ENCODE measurements around the gene MRPL23. TPM values are rescaled to one million over a fixed set of nuclear protein-coding genes. Genes with fewer than 3 reads are reported as not detected.
A peak's percentile ranks its signal among the peaks of the same experiment; 100 is the strongest.

The MRPL23 gene
- total and polyA plus RNA-seq, 4 donors, result 34.8 to 250 (median 107) TPM

DNA sequence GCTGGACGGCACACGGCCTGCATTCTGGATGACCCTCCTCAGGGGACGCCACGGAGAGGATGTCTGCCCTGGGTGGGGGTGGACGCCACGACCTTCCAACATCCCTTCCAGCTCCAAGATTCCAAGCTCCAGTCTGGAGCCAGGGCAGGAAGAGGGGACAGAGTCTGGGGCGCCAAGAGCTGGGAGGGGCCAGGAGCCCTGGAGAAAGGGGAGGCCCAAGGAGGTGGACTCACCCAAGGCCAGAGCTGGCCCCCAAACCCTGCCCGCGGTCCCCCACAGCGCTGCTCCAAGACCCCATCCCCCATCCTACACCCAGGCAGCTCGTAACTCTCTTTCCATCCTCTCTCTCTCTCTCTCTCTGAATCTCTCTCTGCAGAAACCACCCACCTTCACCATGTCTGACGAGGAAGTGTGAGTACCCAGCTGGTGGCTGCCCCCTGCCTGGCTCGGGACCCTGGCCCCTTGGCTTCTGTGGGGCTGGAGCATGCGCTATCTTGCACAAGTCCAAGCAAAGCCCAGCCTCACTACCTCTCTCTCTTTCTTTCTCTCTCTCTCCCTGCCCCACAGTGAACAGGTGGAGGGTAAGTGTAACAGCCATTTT, 24.6 kb upstream of the MRPL23 start:
- Histone ChIP-seq H3K27me3 (ENCODE audit: control insufficient read depth in 3 of 3, insufficient read depth in 3 of 3, low read length in 2 of 3) (no peaks in the 10 kb centered on the region), H3K36me3 (ENCODE audit: control insufficient read depth in 4 of 4, insufficient read depth in 4 of 4, low read length in 4 of 4) (no peaks in the 10 kb centered on the region), H3K9me3 (ENCODE audit: control insufficient read depth in 4 of 4, insufficient read depth in 3 of 4, low read length in 3 of 4) (no peaks in the 10 kb centered on the region), H3K4me3 (no peak overlapping the region), H3K4me1 (ENCODE audit: control insufficient read depth in 5 of 5, insufficient read depth in 5 of 5, low read length in 5 of 5) (peaks cover 0 to 34% (median 5%) of the 10 kb centered on the region in 5 donors), H3K9ac (ENCODE audit: insufficient read depth in 1 of 2, low read length in 2 of 2) (no peak overlapping the region), H3K27ac (ENCODE audit: low read depth in 1 of 2, low read length in 1 of 2) (peak overlapping the region in 1 of 2 donors; percentile 2)
- ATAC-seq (ENCODE audit: insufficient read depth, low FRiP score) (no peak), DNase-seq (peak in 1 of 3 donors; percentile 43)
- 75 to 76% methylated on average over 14 of the region's 14 CpGs for WGBS, 2 donors
- TF ChIP-seq, protein P1, sequence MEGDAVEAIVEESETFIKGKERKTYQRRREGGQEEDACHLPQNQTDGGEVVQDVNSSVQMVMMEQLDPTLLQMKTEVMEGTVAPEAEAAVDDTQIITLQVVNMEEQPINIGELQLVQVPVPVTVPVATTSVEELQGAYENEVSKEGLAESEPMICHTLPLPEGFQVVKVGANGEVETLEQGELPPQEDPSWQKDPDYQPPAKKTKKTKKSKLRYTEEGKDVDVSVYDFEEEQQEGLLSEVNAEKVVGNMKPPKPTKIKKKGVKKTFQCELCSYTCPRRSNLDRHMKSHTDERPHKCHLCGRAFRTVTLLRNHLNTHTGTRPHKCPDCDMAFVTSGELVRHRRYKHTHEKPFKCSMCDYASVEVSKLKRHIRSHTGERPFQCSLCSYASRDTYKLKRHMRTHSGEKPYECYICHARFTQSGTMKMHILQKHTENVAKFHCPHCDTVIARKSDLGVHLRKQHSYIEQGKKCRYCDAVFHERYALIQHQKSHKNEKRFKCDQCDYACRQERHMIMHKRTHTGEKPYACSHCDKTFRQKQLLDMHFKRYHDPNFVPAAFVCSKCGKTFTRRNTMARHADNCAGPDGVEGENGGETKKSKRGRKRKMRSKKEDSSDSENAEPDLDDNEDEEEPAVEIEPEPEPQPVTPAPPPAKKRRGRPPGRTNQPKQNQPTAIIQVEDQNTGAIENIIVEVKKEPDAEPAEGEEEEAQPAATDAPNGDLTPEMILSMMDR (IDR thresholded peaks at IDR 0.05; ENCODE audit: control extremely low read depth, extremely low read depth), result no peak

DNA sequence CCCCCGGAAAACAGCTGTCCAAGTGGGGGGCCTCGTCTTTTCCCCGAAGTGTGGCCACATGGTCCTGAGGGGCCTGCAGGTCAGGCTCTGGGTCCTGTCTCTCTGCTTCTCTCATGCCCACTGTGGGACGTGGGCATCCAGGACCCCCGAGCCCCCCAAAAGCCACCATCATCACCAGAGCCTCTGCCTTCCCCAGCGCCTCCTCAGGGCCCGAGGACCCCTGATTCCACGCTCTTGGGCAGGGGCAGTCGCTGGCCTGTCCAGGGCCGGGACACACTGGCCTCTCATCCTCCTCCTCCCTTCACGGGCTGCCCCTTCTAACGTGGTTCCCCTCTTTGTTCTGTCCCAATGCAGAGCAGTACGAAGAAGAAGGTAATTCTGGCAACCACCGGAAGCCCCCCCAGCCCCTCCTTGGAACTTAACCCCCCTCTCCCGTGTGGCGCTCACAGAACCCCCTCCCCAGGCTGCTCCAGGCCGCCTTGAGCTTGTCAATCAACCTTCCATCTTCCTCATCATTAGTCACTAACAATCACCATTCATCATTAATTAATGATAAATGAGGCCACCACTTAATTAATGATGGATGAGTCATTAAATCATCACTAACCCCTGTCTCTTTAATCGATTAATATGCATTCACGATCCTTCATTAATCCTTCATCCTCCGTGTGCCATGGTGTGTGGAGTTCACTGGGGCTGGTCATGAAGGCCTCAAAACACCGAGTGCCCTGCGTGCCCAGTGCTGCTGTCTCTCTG, 23.8 kb upstream of the MRPL23 start:
- Histone ChIP-seq H3K4me1 (ENCODE audit: control insufficient read depth in 5 of 5, insufficient read depth in 5 of 5, low read length in 5 of 5) (peaks cover 0 to 38% (median 5%) of the 10 kb centered on the region in 5 donors), H3K9ac (ENCODE audit: insufficient read depth in 1 of 2, low read length in 2 of 2) (no peak overlapping the region), H3K27ac (ENCODE audit: low read depth in 1 of 2, low read length in 1 of 2) (no peak overlapping the region), H3K36me3 (ENCODE audit: control insufficient read depth in 4 of 4, insufficient read depth in 4 of 4, low read length in 4 of 4) (no peaks in the 10 kb centered on the region), H3K9me3 (ENCODE audit: control insufficient read depth in 4 of 4, insufficient read depth in 3 of 4, low read length in 3 of 4) (no peaks in the 10 kb centered on the region), H3K27me3 (ENCODE audit: control insufficient read depth in 3 of 3, insufficient read depth in 3 of 3, low read length in 2 of 3) (no peaks in the 10 kb centered on the region), H3K4me3 (no peak overlapping the region)
- TF ChIP-seq, protein P1 (IDR thresholded peaks at IDR 0.05; ENCODE audit: control extremely low read depth, extremely low read depth), result no peak
- 87 to 92% methylated on average over 22 of the region's 22 CpGs for WGBS, 2 donors
- DNase-seq, result no peak
- no peak for ATAC-seq (ENCODE audit: insufficient read depth, low FRiP score)

DNA sequence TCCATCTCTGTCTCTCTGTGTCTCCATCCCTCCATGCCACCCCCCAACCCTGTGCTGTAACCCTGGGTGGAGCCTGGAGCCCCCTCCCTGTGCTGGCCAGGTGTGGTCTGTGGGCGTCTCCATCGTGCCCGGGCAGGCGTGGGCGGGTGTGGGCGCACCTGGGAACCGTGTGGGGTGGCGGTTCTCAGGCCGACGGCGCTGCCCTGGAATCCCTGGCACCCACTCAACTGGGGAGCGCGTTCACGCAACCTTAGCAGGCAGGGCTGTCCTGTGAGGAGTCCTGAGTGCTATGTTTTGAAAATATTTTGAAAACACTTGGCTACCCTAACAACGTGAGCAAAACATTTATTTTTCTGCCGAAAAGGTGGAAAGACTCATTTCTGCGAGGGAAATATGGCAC, 23.0 kb upstream of the MRPL23 start:
- Histone ChIP-seq H3K4me3 (no peak overlapping the region), H3K27ac (ENCODE audit: low read depth in 1 of 2, low read length in 1 of 2) (no peak overlapping the region), H3K9me3 (ENCODE audit: control insufficient read depth in 4 of 4, insufficient read depth in 3 of 4, low read length in 3 of 4) (no peaks in the 10 kb centered on the region), H3K4me1 (ENCODE audit: control insufficient read depth in 5 of 5, insufficient read depth in 5 of 5, low read length in 5 of 5) (peaks cover 0 to 38% (median 5%) of the 10 kb centered on the region in 5 donors), H3K36me3 (ENCODE audit: control insufficient read depth in 4 of 4, insufficient read depth in 4 of 4, low read length in 4 of 4) (no peaks in the 10 kb centered on the region), H3K27me3 (ENCODE audit: control insufficient read depth in 3 of 3, insufficient read depth in 3 of 3, low read length in 2 of 3) (no peaks in the 10 kb centered on the region), H3K9ac (ENCODE audit: insufficient read depth in 1 of 2, low read length in 2 of 2) (no peak overlapping the region)
- no peak for DNase-seq
- TF ChIP-seq, protein P1 (IDR thresholded peaks at IDR 0.05; ENCODE audit: control extremely low read depth, extremely low read depth), result no peak
- no peak for ATAC-seq (ENCODE audit: insufficient read depth, low FRiP score)
- WGBS, 2 donors, result 76 to 82% methylated on average over 17 of the region's 17 CpGs

All from lung (tissue), 12 donors.